SK-N-SH (cell line): Measurements from ENCODE around the gene TAX1BP1.

Experiments
- FOXJ3 ChIP-seq: sonication (generic); formaldehyde crosslinking; IDR thresholded peaks from 2 replicates; pipeline ENCODE4 v1.5.1; 2020; ENCODE audit warnings: mild to moderate bottlenecking, missing genetic modification reagents
- TF ChIP-seq, protein P1 (sequence below): fragments of 150-350 bp; IDR thresholded peaks from 2 replicates; pipeline ENCODE4 v1.6.1; 2016; ENCODE audit warnings: mild to moderate bottlenecking, low read depth, low read length

- TF ChIP-seq FOXJ3 (CRISPR knock-in tag): no peak
- TF ChIP-seq, protein P1, sequence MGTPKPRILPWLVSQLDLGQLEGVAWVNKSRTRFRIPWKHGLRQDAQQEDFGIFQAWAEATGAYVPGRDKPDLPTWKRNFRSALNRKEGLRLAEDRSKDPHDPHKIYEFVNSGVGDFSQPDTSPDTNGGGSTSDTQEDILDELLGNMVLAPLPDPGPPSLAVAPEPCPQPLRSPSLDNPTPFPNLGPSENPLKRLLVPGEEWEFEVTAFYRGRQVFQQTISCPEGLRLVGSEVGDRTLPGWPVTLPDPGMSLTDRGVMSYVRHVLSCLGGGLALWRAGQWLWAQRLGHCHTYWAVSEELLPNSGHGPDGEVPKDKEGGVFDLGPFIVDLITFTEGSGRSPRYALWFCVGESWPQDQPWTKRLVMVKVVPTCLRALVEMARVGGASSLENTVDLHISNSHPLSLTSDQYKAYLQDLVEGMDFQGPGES: no peak
Observed at GRCh38 chr7:27746978-27747377, 7.0 kb downstream of the TAX1BP1 start.
